Vagina (tissue), 2 donors: ENCODE results near the gene SCAF11.
"Not testable (repeated sequence)": the region's sequence is repeated elsewhere in the genome, so short reads cannot be mapped to it uniquely, and the experiment has no call there.

Source experiments
- POLR2A ChIP-seq, 2 donors: fragments of 450-650 bp; IDR thresholded peaks; one replicate each; pipeline ENCODE4 v1.6.1; 2017; ENCODE audit warnings: antibody characterized with exemption in 2 of 2, mild to moderate bottlenecking in 2 of 2, moderate library complexity in 2 of 2
- POLR2AphosphoS5 ChIP-seq, 2 donors: sonication (generic); formaldehyde crosslinking; IDR thresholded peaks; one replicate each; pipeline ENCODE4 v1.9.0; 2017; ENCODE audit warnings: antibody characterized with exemption in 2 of 2, mild to moderate bottlenecking in 2 of 2, low read depth in 1 of 2; ENCODE audit not compliant: insufficient read depth in 1 of 2
- TF ChIP-seq, protein P1 (sequence below), 3 experiments: fragments of 450-650 bp in 2 of 3; fragments of 200-600 bp in 1 of 3; sonication (generic) in 1 of 3; IDR thresholded peaks; one replicate each; pipeline ENCODE4 v1.5.1; 2017 to 2019; ENCODE audit warnings: antibody characterized with exemption in 3 of 3, mild to moderate bottlenecking in 2 of 3, moderate library complexity in 2 of 3

DNA sequence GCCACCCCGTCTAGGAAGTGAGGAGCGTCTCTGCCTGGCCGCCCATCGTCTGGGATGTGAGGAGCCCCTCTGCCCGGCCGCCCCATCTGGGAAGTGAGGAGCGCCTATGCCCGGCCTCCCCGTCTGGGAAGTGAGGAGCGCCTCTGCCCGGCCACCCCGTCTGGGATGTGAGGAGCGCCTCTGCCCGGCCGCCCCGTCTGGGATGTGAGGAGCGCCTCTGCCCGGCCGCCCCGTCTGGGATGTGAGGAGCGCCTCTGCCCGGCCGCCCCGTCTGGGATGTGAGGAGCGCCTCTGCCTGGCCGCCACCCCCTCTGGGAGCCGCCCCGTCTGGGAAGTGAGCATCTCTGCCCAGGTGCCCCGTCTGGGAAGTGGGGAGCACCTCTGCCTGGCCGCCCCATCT is 9.7 kb upstream of the SCAF11 start:
- TF ChIP-seq POLR2A (IDR thresholded peaks at IDR 0.05); POLR2AphosphoS5 (IDR thresholded peaks at IDR 0.05; ENCODE audit: insufficient read depth in 1 of 2, low read depth in 1 of 2): not testable (repeated sequence)
- TF ChIP-seq, protein P1, sequence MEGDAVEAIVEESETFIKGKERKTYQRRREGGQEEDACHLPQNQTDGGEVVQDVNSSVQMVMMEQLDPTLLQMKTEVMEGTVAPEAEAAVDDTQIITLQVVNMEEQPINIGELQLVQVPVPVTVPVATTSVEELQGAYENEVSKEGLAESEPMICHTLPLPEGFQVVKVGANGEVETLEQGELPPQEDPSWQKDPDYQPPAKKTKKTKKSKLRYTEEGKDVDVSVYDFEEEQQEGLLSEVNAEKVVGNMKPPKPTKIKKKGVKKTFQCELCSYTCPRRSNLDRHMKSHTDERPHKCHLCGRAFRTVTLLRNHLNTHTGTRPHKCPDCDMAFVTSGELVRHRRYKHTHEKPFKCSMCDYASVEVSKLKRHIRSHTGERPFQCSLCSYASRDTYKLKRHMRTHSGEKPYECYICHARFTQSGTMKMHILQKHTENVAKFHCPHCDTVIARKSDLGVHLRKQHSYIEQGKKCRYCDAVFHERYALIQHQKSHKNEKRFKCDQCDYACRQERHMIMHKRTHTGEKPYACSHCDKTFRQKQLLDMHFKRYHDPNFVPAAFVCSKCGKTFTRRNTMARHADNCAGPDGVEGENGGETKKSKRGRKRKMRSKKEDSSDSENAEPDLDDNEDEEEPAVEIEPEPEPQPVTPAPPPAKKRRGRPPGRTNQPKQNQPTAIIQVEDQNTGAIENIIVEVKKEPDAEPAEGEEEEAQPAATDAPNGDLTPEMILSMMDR (IDR thresholded peaks at IDR 0.05), result not testable (repeated sequence)
